Inflammatory macrophage treated with lipopolysaccharide for 1 hour (primary cell): Measurements from ENCODE around the gene TAF3.

Experiments used
- DNase-seq, 2 donors: peaks; one replicate each; pipeline ENCODE4 v3.0.0-alpha.2; 2020 to 2022

TAF3 gene

GRCh38 chr10:7887174-7887816, 69.0 kb downstream of the TAF3 start:
- DNase-seq, result no peak

DNA sequence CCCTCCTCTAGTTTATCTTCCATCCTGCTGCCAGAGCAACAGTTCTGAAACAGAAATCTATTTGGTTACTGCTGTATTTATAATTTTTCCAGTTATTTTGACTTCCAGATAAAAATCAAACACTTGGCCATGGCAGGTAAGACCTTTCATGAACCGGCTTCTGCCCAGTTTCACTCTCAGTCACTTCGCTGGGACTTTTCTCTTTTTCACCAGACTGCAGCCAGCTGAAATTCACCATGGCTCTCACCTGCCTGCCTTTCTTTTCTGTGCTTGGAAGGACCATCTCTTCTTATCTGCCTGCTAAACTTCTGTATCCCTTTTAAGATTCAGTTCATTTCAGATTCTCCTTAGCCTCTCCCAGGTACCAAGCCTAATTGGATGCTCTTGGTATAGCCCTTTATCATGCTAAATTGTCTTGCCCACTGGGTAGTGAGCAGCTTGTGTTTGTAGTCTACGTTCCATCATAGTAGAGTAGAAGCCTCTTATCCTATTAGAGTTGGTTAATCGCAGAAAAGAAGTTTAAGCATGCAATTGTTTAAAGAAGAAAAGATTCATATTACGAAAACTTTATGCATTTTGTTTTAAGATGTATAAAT, 71.7 kb downstream of the TAF3 start:
- DNase-seq, result no peak

DNA sequence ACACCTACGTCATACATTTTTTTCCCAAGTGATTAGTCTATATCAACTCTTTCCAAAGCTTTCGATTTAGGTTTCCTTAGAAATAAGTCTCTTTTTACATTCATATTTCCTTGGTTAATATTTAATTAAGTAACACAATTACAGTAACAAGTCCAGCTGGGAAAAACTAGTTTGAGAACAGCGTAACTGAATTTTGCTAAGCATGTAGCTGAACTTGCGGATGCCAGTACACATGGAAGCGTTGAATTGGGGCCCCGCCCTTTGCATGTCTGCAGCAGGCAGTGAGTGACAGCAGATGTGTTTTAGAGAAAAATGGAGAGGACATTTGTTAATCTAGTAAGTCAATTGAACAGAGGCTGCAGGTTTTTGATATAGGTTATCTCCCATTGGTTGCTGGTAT, 72.5 kb downstream of the TAF3 start:
- no peak for DNase-seq

GRCh38 chr10:7891634-7892033, 73.3 kb downstream of the TAF3 start:
- DNase-seq, result no peak

GRCh38 chr10:7892146-7892545, 73.8 kb downstream of the TAF3 start:
- DNase-seq, result no peak

- DNase-seq, result no peak
Observed at GRCh38 chr10:7895699-7896090, 77.4 kb downstream of the TAF3 start.

GRCh38 chr10:7896297-7896696, 78.0 kb downstream of the TAF3 start:
- no peak for DNase-seq

- no peak for DNase-seq
Observed at GRCh38 chr10:7901256-7901655, 83.0 kb downstream of the TAF3 start.

DNA sequence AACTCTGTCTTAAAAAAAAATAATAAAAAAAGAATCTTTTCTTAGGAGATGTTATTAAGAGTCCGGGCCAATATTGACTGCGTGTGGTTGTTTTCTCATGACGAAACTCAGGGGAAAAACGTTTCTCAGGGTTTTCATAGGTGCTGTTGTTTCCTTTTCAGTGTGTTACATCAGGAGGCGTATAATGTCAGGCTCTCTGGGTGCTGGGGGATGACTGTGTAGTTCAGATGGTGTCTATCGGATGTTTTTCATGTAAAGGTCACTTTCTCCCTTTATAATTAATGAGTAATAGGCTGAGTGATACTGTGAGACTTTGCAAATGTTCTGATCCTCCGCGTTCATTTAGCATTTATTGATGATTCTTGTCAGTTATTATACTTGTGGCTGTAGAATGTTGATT, 84.1 kb downstream of the TAF3 start:
- DNase-seq, result no peak

- no peak for DNase-seq
Observed at GRCh38 chr10:7903851-7904250, 85.5 kb downstream of the TAF3 start.

- DNase-seq, result no peak
Observed at GRCh38 chr10:7906128-7906527, 87.8 kb downstream of the TAF3 start.

GRCh38 chr10:7908541-7909210, 90.4 kb downstream of the TAF3 start:
- no peak for DNase-seq

DNA sequence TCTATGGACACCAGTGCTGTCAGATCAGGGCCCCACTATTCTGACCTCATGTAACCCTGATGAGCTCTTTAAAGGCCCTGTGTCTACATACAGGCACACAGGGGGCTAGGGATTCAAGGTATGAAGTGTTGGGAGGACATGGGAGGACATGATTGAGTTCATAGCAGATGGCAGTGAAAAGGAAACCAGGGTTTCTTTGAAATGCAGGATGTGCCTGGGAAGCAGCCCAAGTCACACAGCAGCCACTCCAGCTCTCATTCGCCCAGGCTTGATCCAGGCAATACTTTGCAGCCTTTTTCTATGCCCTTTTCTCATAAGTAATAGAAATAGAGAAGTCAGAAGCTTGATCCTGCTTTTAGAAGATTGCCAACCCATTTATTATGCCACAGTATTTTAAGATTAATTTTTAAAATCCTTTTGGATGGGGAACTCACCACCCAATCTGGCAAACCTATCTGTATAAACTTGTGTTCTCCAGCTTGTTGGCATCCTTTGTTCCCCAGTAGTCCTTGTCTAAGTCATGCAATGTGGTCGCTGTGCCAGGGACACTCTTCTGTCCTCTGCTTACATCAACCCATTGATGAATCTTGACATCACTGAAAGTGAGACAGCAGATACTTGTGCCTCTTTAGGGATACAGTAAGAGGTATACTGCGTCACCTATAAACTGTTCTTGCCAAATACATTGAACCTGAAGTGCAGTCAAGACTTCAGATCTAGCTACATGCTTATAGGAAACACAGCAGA, 95.0 kb downstream of the TAF3 start:
- no peak for DNase-seq

GRCh38 chr10:7915923-7916536, 97.7 kb downstream of the TAF3 start:
- DNase-seq, result no peak

DNA sequence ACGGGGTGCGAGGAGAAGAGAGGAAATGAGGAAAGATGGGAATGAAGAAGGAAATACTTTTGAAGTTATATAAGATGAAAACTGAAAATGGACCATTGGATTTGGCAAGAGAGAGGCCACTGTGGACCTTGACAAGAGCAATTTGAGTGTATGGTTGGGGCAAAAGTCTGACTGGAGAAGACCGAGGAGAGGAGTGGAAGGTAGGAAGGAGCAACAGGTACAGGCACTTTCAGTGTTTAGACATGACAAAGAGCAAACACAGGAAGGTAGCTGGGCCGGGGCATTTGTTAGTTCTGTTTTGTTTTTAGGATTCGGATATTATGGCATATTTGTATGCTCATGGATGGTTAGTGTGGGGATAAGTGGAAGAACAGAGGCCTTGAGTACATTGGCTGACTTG, 99.4 kb downstream of the TAF3 start:
- DNase-seq, result no peak

GRCh38 chr10:7922707-7923106, 104.4 kb downstream of the TAF3 start:
- DNase-seq, result no peak

- DNase-seq, result no peak
Observed at GRCh38 chr10:7928536-7928935, 110.2 kb downstream of the TAF3 start.

- no peak for DNase-seq
Observed at GRCh38 chr10:7932301-7933036, 114.2 kb downstream of the TAF3 start.

GRCh38 chr10:7933262-7933661, 115.0 kb downstream of the TAF3 start:
- DNase-seq, result no peak

DNA sequence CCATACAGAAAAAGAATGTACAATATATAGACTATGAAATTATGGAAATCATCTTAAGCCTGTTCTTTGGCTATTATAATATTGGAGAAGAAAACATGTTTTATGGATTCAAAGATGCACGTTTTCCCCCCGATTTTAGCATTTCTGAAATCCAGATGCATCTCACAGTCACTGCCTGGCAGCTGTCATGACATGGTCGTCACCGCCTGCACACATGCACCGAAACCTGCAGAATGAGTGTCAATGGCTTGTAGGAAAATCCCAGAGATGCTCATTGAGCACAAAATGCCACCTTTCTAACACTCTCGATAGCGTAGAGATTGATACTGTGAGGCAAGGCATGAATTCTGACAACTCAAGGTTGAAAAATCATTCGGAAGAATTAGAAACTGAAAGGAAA, 115.5 kb downstream of the TAF3 start:
- no peak for DNase-seq

- DNase-seq, result no peak
Observed at GRCh38 chr10:7937315-7937945, 119.1 kb downstream of the TAF3 start.

- no peak for DNase-seq
Observed at GRCh38 chr10:7941576-7941975, 123.3 kb downstream of the TAF3 start.
